A549 (cell line): ENCODE data around the gene YIF1B. TPM values are rescaled to one million over a fixed set of nuclear protein-coding genes. Genes with fewer than 3 reads are reported as not detected.
A peak's percentile ranks its signal among the peaks of the same experiment; 100 is the strongest.

Experiments
- ATAC-seq, 2 experiments: fragments of 200-7000 bp in 1 of 2; fragments of >200 bp in 1 of 2; cut with Nextera tagmentation in 1 of 2; cut with Tn5 transposase in 1 of 2; 3 replicates each; pipeline versions ENCODE4 v1.8.0 to v1.9.1; 2018 to 2020; ENCODE audit warnings: mild to moderate bottlenecking in 1 of 2, moderate library complexity in 1 of 2
- CTCF ChIA-PET: fragments of 300-600 bp; sonication (Branson Sonifier 250); formaldehyde crosslinking; extraction: SDS; loops from one replicate; lab custom pipeline; 2021; ENCODE audit warnings: antibody characterized with exemption, inconsistent platforms; lab: Yijun Ruan, JAX
- POLR2A ChIA-PET: fragments of 350-600 bp; formaldehyde crosslinking; extraction: SDS; loops from one replicate; lab custom pipeline; 2021; ENCODE audit warnings: antibody characterized with exemption, inconsistent platforms; lab: Yijun Ruan, JAX
- DNase-seq, 2 experiments: peaks; one replicate each; pipeline versions ENCODE4 v3.0.0 to v3.0.0-alpha.2; 2011 to 2016; ENCODE audit warnings: low read depth in 1 of 2, low spot score in 1 of 2
- FAIRE-seq: peaks from 2 replicates; lab custom pipeline; 2011; peaks lifted over from hg19 to GRCh38; lab: Jason Lieb, UNC
- H3K27ac ChIP-seq, 2 experiments: fragments of >200 bp; sonication (Bioruptor Twin); formaldehyde crosslinking; 3 replicates each; pipeline ENCODE4 v1.5.1; 2016 to 2017
- H3K4me1 ChIP-seq: fragments of >200 bp; sonication (Bioruptor Twin); formaldehyde crosslinking; 3 replicates; pipeline ENCODE4 v1.6.1; 2016
- H3K4me2 ChIP-seq: fragments of >200 bp; sonication (Bioruptor Twin); formaldehyde crosslinking; 3 replicates; pipeline ENCODE4 v1.6.1; 2016
- H3K4me3 ChIP-seq: fragments of >200 bp; sonication (Bioruptor Twin); formaldehyde crosslinking; 3 replicates; pipeline ENCODE4 v1.5.1; 2016
- H3K9me3 ChIP-seq: fragments of >200 bp; sonication (Bioruptor Twin); formaldehyde crosslinking; 3 replicates; pipeline ENCODE4 v1.6.1; 2016
- ATOH8 ChIP-seq: fragments of 250-450 bp; sonication (Bioruptor Pico); IDR thresholded peaks from 2 replicates; pipeline ENCODE4 v1.5.0; 2020; ENCODE audit warnings: low read depth, mild to moderate bottlenecking, moderate library complexity
- CBX2 ChIP-seq: fragments of 200-600 bp; sonication (generic); IDR thresholded peaks from 2 replicates; pipeline ENCODE4 v1.6.1; 2016; ENCODE audit warnings: low read depth, mild to moderate bottlenecking, borderline replicate concordance
- CEBPB ChIP-seq, 2 experiments: fragments of >200 bp in 1 of 2; sonication (Bioruptor Twin) in 1 of 2; formaldehyde crosslinking in 1 of 2; IDR thresholded peaks; 2 replicates each; pipeline ENCODE4 v1.6.1; 2012 to 2016
- EHMT2 ChIP-seq: fragments of 200-600 bp; sonication (generic); IDR thresholded peaks from 2 replicates; pipeline ENCODE4 v1.6.1; 2016; ENCODE audit warnings: antibody characterized with exemption, low read depth, mild to moderate bottlenecking, moderate library complexity
- EP300 ChIP-seq, 2 experiments: fragments of >200 bp; sonication (Bioruptor Twin); formaldehyde crosslinking; IDR thresholded peaks; 2 replicates in 1 of 2; 3 replicates in 1 of 2; pipeline ENCODE4 v1.6.1; 2016 to 2017
- FOSL2 ChIP-seq, 2 experiments: fragments of 450-650 bp in 1 of 2; fragments of >200 bp in 1 of 2; sonication (Bioruptor Twin) in 1 of 2; formaldehyde crosslinking; IDR thresholded peaks; 2 replicates each; pipeline versions ENCODE4 v1.5.0 to v1.6.1; 2016 to 2020; ENCODE audit warnings: mild to moderate bottlenecking in 1 of 2, moderate library complexity in 1 of 2
- FOXS1 ChIP-seq: fragments of 250-450 bp; sonication (Bioruptor Pico); IDR thresholded peaks from 2 replicates; pipeline ENCODE4 v1.5.0; 2020; ENCODE audit warnings: mild to moderate bottlenecking, moderate library complexity
- HEYL ChIP-seq: fragments of 250-450 bp; sonication (Bioruptor Pico); IDR thresholded peaks from 2 replicates; pipeline ENCODE4 v1.8.0; 2021; ENCODE audit warnings: mild to moderate bottlenecking, moderate library complexity
- HMGXB4 ChIP-seq: fragments of 250-450 bp; sonication (Bioruptor Pico); IDR thresholded peaks from 2 replicates; pipeline ENCODE4 v1.5.0; 2021; ENCODE audit warnings: mild to moderate bottlenecking, moderate library complexity, borderline replicate concordance
- HOXA7 ChIP-seq: fragments of 250-450 bp; sonication (Bioruptor Pico); IDR thresholded peaks from 2 replicates; pipeline ENCODE4 v1.5.0; 2020; ENCODE audit warnings: mild to moderate bottlenecking, moderate library complexity
- HOXB13 ChIP-seq: fragments of 250-450 bp; sonication (Bioruptor Pico); IDR thresholded peaks from 2 replicates; pipeline ENCODE4 v1.5.0; 2020; ENCODE audit warnings: low read depth, mild to moderate bottlenecking, moderate library complexity
- JUNB ChIP-seq: fragments of >200 bp; sonication (Bioruptor Twin); formaldehyde crosslinking; IDR thresholded peaks from 2 replicates; pipeline ENCODE4 v1.6.1; 2016
- KDM5A ChIP-seq: fragments of 200-600 bp; sonication (generic); IDR thresholded peaks from 2 replicates; pipeline ENCODE4 v1.6.1; 2016; ENCODE audit warnings: antibody characterized with exemption, mild to moderate bottlenecking
- MAFK ChIP-seq: fragments of 450-650 bp; IDR thresholded peaks from 2 replicates; pipeline ENCODE4 v1.6.1; 2014; ENCODE audit not compliant: partially characterized antibody
- MYC ChIP-seq: IDR thresholded peaks from 2 replicates; pipeline ENCODE4 v1.6.1; 2012; ENCODE audit warnings: mild to moderate bottlenecking, inconsistent platforms, low read length, improper control_type of control experiment, borderline replicate concordance
- NFE2L2 ChIP-seq: fragments of 150-350 bp; conservative IDR thresholded peaks from 2 replicates; pipeline ENCODE4 v1.6.1; 2014; ENCODE audit warnings: low read length
- NPAS2 ChIP-seq: fragments of 250-450 bp; sonication (Bioruptor Pico); IDR thresholded peaks from 2 replicates; pipeline ENCODE4 v1.8.0; 2022; ENCODE audit warnings: mild to moderate bottlenecking, moderate library complexity, borderline replicate concordance
- NR3C1 ChIP-seq: fragments of >200 bp; sonication (Bioruptor Twin); formaldehyde crosslinking; IDR thresholded peaks from 3 replicates; pipeline ENCODE4 v1.6.1; 2017
- POLR2A ChIP-seq: IDR thresholded peaks from 2 replicates; pipeline ENCODE4 v1.6.1; 2012; ENCODE audit warnings: mild to moderate bottlenecking, low read length
- POLR2AphosphoS2 ChIP-seq: conservative IDR thresholded peaks from 2 replicates; pipeline ENCODE4 v1.6.1; 2012; ENCODE audit warnings: low read length, improper control_type of control experiment, inconsistent platforms
- RCOR1 ChIP-seq: fragments of 150-350 bp; IDR thresholded peaks from 2 replicates; pipeline ENCODE4 v1.6.1; 2014; ENCODE audit warnings: antibody characterized with exemption, low read length, low read depth
- RFX5 ChIP-seq: fragments of 450-650 bp; IDR thresholded peaks from 2 replicates; pipeline ENCODE4 v1.7.1; 2014; ENCODE audit warnings: antibody characterized with exemption, mild to moderate bottlenecking, moderate library complexity
- RNF2 ChIP-seq: fragments of 200-600 bp; sonication (generic); IDR thresholded peaks from 2 replicates; pipeline ENCODE4 v1.6.1; 2016; ENCODE audit warnings: low read depth, mild to moderate bottlenecking, antibody characterized with exemption, moderate library complexity, borderline replicate concordance
- SMC3 ChIP-seq: fragments of >200 bp; sonication (Bioruptor Twin); formaldehyde crosslinking; IDR thresholded peaks from 3 replicates; pipeline ENCODE4 v1.6.1; 2018; ENCODE audit warnings: inconsistent platforms
- SREBF2 ChIP-seq: fragments of 450-650 bp; IDR thresholded peaks from 2 replicates; pipeline ENCODE4 v1.6.1; 2014; ENCODE audit warnings: mild to moderate bottlenecking, moderate library complexity
- TFCP2L1 ChIP-seq: fragments of 250-450 bp; sonication (Bioruptor Pico); IDR thresholded peaks from 2 replicates; pipeline ENCODE4 v1.5.0; 2021; ENCODE audit warnings: mild to moderate bottlenecking
- TP53 ChIP-seq: fragments of 250-450 bp; sonication (Bioruptor Pico); IDR thresholded peaks from 2 replicates; pipeline ENCODE4 v1.5.0; 2021; ENCODE audit warnings: mild to moderate bottlenecking, moderate library complexity
- USF2 ChIP-seq: fragments of 450-650 bp; IDR thresholded peaks from 2 replicates; pipeline ENCODE4 v1.6.1; 2014; ENCODE audit warnings: antibody characterized with exemption
- ZC3H11A ChIP-seq: fragments of 450-650 bp; IDR thresholded peaks from 2 replicates; pipeline ENCODE4 v1.6.1; 2014; ENCODE audit warnings: antibody characterized with exemption, mild to moderate bottlenecking
- ZNF302 ChIP-seq: fragments of 250-450 bp; sonication (Bioruptor Pico); IDR thresholded peaks from 2 replicates; pipeline ENCODE4 v1.9.0; 2021; ENCODE audit warnings: inconsistent platforms, mild to moderate bottlenecking, moderate library complexity
- ZSCAN20 ChIP-seq: fragments of 250-450 bp; sonication (Bioruptor Pico); IDR thresholded peaks from 2 replicates; pipeline ENCODE4 v1.8.0; 2022; ENCODE audit warnings: mild to moderate bottlenecking, moderate library complexity
- WGBS: methylation state at CpG from one replicate; pipeline ENCODE4 v1.1.6; 2017; ENCODE audit errors: missing lambda C conversion rate; 5-methylcytosine and 5-hydroxymethylcytosine counted together
- polyA plus RNA-seq, 4 experiments: library from polyadenylated mRNA; depleted of rRNA in 3 of 4; stranded (reverse); fragments of >200 nt; fragmentation: RNase III in 1 of 4; extraction: RNeasy Plus Mini Kit Qiagen cat#74134 plus additional on column Dnase treatment in 1 of 4; gene quantifications; 2 replicates in 3 of 4; 3 replicates in 1 of 4; pipeline ENCODE4 v1.2.3, GENCODE V29; 2011 to 2017
- TF ChIP-seq, protein P1 (sequence below): IDR thresholded peaks from 2 replicates; pipeline ENCODE4 v1.6.1; 2012
- TF ChIP-seq, protein P2 (sequence below): IDR thresholded peaks from 2 replicates; pipeline ENCODE4 v1.6.1; 2012; ENCODE audit warnings: low read depth, borderline replicate concordance

The YIF1B gene
- polyA plus RNA-seq, 2 of the 4 experiments (the other 2 are of a cell fraction): 75.5 to 100 TPM

- DNase-seq (peak; percentile 86 to 87), FAIRE-seq (peak; percentile 99)
- 11% methylated on average over 14 of the region's 14 CpGs for WGBS
Observed at GRCh38 chr19:38265213-38265861, 50.4 kb downstream of the YIF1B start.

GRCh38 chr19:38264486-38265212, 51.1 kb downstream of the YIF1B start, which contains the start of gene SPINT2:
SPINT2 (plus strand) TSS chr19:38264573; CDS start chr19:38264893, 320 bp downstream.
- WGBS: under 1% methylated on average over 59 of the region's 78 CpGs
- Histone ChIP-seq H3K4me2 (peak within 1 kb of the TSS; percentile 76), H3K4me3 (peak within 1 kb of the TSS; percentile 67), H3K9me3 (no peaks in the 10 kb centered on the region), H3K4me1 (peaks cover 58% of the 10 kb centered on the region), H3K27ac (peak within 1 kb of the TSS; percentile 89 to 91)
- peak in 1 of 2 experiments; percentile 84 for DNase-seq
- CTCF ChIA-PET: interaction anchor here (1.3 to 18.2 kb wide), 16 partner anchors 7 to 362 kb away, joined by 3 to 259 read pairs (median 11); partner anchors contain the start of genes CATSPERG, FAM98C, KCNK6 and PPP1R14A
- peak; percentile 28 for FAIRE-seq
- POLR2A ChIA-PET: interaction anchor here (0.5 to 8.8 kb wide), 10 partner anchors 9 to 220 kb away, joined by 3 to 127 read pairs (median 4); partner anchors contain the start of genes C19orf33, KCNK6 and PPP1R14A
- peak; percentile 50 to 71 for ATAC-seq
- no peak for TF ChIP-seq SREBF2
- TF ChIP-seq USF2: no peak; the same call in 1 of the 2 replicates
- no peak for TF ChIP-seq NFE2L2
- no peak for TF ChIP-seq SMC3
- no peak for TF ChIP-seq TP53 (CRISPR knock-in tag)
- no peak for TF ChIP-seq EP300 (IDR thresholded peaks at IDR 0.05)
- TF ChIP-seq NR3C1: no peak
- TF ChIP-seq RNF2: peak; percentile 85; the same call in 1 of the 2 replicates
- no peak for TF ChIP-seq CBX2
- TF ChIP-seq HOXB13 (CRISPR knock-in tag): peak; percentile 43; the same call in 1 of the 2 replicates
- no peak for TF ChIP-seq HOXA7 (CRISPR knock-in tag)
- TF ChIP-seq ATOH8 (CRISPR knock-in tag): no peak
- no peak for TF ChIP-seq ZNF302
- TF ChIP-seq POLR2A: peak; percentile 49; the same call in 1 of the 2 replicates
- no peak for TF ChIP-seq RFX5
- peak; percentile 77; the same call in 1 of the 2 replicates for TF ChIP-seq TFCP2L1
- TF ChIP-seq, protein P1, sequence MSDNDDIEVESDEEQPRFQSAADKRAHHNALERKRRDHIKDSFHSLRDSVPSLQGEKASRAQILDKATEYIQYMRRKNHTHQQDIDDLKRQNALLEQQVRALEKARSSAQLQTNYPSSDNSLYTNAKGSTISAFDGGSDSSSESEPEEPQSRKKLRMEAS: peak; percentile 84
- no peak for TF ChIP-seq HEYL
- no peak for TF ChIP-seq POLR2AphosphoS2
- no peak for TF ChIP-seq ZC3H11A
- no peak for TF ChIP-seq MAFK
- no peak for TF ChIP-seq JUNB
- TF ChIP-seq CEBPB (IDR thresholded peaks at IDR 0.05): no peak
- TF ChIP-seq EHMT2: no peak
- TF ChIP-seq ZSCAN20: no peak
- no peak for TF ChIP-seq NPAS2 (CRISPR knock-in tag)
- TF ChIP-seq HMGXB4: no peak

More at GRCh38 chr19:38265213-38265861, 50.4 kb downstream of the YIF1B start:
- ATAC-seq: peak; percentile 36 to 60
- peak overlapping the region; percentile 67 for H3K4me3 ChIP-seq
- H3K4me1 ChIP-seq: peaks cover 65% of the 10 kb centered on the region
- no peaks in the 10 kb centered on the region for H3K9me3 ChIP-seq
- H3K27ac ChIP-seq: peak overlapping the region; percentile 89 to 91
- ChIA-PET CTCF (interaction anchor here (0.5 to 18.2 kb wide), 19 partner anchors 8 to 367 kb away, joined by 3 to 259 read pairs (median 9); partner anchors contain the start of genes CATSPERG, FAM98C, KCNK6 and PPP1R14A), POLR2A (interaction anchor here (1.1 to 8.8 kb wide), 7 partner anchors 10 to 55 kb away, joined by 3 to 127 read pairs (median 7); partner anchors contain the start of genes C19orf33, KCNK6 and PPP1R14A)
- H3K4me2 ChIP-seq: peak overlapping the region; percentile 76
- TF ChIP-seq EHMT2 (no peak), FOSL2 (IDR thresholded peaks at IDR 0.05) (no peak), FOSL2 (CRISPR knock-in tag; IDR thresholded peaks at IDR 0.05) (no peak), RCOR1 (no peak), MYC (no peak), FOXS1 (CRISPR knock-in tag) (no peak), MAFK (peak; percentile 94), POLR2A (peak; percentile 28; the same call in 1 of the 2 replicates), KDM5A (no peak)
- TF ChIP-seq, protein P2, sequence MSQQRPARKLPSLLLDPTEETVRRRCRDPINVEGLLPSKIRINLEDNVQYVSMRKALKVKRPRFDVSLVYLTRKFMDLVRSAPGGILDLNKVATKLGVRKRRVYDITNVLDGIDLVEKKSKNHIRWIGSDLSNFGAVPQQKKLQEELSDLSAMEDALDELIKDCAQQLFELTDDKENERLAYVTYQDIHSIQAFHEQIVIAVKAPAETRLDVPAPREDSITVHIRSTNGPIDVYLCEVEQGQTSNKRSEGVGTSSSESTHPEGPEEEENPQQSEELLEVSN: peak; percentile 29; the same call in 1 of the 2 replicates
